IMR-90 (cell line): ENCODE results near the gene EFEMP2.

Source experiments
- CEBPB ChIP-seq: IDR thresholded peaks from 2 replicates; pipeline ENCODE4 v1.6.1; 2012; ENCODE audit warnings: low read depth, low read length, improper control_type of control experiment
- CHD1 ChIP-seq: IDR thresholded peaks from 2 replicates; pipeline ENCODE4 v1.6.1; 2012; ENCODE audit warnings: low read depth, low read length, improper control_type of control experiment
- CTCF ChIP-seq: conservative IDR thresholded peaks from 2 replicates; pipeline ENCODE4 v1.5.1; 2012; ENCODE audit warnings: mild to moderate bottlenecking, low read depth, low read length, improper control_type of control experiment
- MAFK ChIP-seq: IDR thresholded peaks from 2 replicates; pipeline ENCODE4 v1.6.1; 2012; ENCODE audit warnings: low read depth, low read length, improper control_type of control experiment
- MAZ ChIP-seq: IDR thresholded peaks from 2 replicates; pipeline ENCODE4 v1.6.1; 2012; ENCODE audit warnings: low read depth, mild to moderate bottlenecking, low read length, improper control_type of control experiment, moderate library complexity, borderline replicate concordance
- MXI1 ChIP-seq: IDR thresholded peaks from 2 replicates; pipeline ENCODE4 v1.6.1; 2012; ENCODE audit warnings: low read depth, mild to moderate bottlenecking, low read length, moderate library complexity, borderline replicate concordance
- NFE2L2 ChIP-seq: fragments of 150-350 bp; IDR thresholded peaks from 2 replicates; pipeline ENCODE4 v1.6.1; 2016; ENCODE audit warnings: low read depth, mild to moderate bottlenecking, low read length
- POLR2A ChIP-seq: IDR thresholded peaks from 2 replicates; pipeline ENCODE4 v1.6.1; 2012; ENCODE audit warnings: mild to moderate bottlenecking, low read depth, low read length
- RAD21 ChIP-seq: IDR thresholded peaks from 2 replicates; pipeline ENCODE4 v1.6.1; 2012; ENCODE audit warnings: low read length, improper control_type of control experiment
- RCOR1 ChIP-seq: IDR thresholded peaks from 2 replicates; pipeline ENCODE4 v1.6.1; 2012; ENCODE audit warnings: mild to moderate bottlenecking, low read length, improper control_type of control experiment; ENCODE audit not compliant: insufficient replicate concordance
- RFX5 ChIP-seq: IDR thresholded peaks from 2 replicates; pipeline ENCODE4 v1.8.0; 2012; ENCODE audit warnings: low read depth, mild to moderate bottlenecking, low read length, moderate library complexity
- SMC3 ChIP-seq: fragments of 150-350 bp; IDR thresholded peaks from 2 replicates; pipeline ENCODE4 v1.6.1; 2016; ENCODE audit warnings: low read depth, mild to moderate bottlenecking, antibody characterized with exemption, low read length, moderate library complexity
- TF ChIP-seq, protein P1 (sequence below): fragments of 150-350 bp; IDR thresholded peaks from 2 replicates; pipeline ENCODE4 v1.6.1; 2017; ENCODE audit warnings: mild to moderate bottlenecking, antibody characterized with exemption, low read length, low read depth

- TF ChIP-seq CTCF (no peak), MXI1 (no peak), POLR2A (no peak), MAZ (no peak), CHD1 (no peak), RAD21 (no peak), SMC3 (no peak), MAFK (no peak), NFE2L2 (no peak), RFX5 (no peak), RCOR1 (no peak), CEBPB (no peak)
- TF ChIP-seq, protein P1, sequence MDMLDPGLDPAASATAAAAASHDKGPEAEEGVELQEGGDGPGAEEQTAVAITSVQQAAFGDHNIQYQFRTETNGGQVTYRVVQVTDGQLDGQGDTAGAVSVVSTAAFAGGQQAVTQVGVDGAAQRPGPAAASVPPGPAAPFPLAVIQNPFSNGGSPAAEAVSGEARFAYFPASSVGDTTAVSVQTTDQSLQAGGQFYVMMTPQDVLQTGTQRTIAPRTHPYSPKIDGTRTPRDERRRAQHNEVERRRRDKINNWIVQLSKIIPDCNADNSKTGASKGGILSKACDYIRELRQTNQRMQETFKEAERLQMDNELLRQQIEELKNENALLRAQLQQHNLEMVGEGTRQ: no peak
Observed at GRCh38 chr11:65861165-65861505, 11.5 kb downstream of the EFEMP2 start.
